ENCODE data around the gene TGFB2.
A peak's percentile ranks its signal among the peaks of the same experiment; 100 is the strongest.

The TGFB2 gene

GRCh38 chr1:218357211-218357892 is 12.2 kb downstream of the TGFB2 start:
- no peaks in the 10 kb centered on the region for H3K36me3 ChIP-seq (replicated peaks)
- no peak overlapping the region for H3K4me3 ChIP-seq
- H3K27me3 ChIP-seq (ENCODE audit: low read depth), result no peaks in the 10 kb centered on the region
- in situ Hi-C loops (cut with MboI; ENCODE audit: low sequenced_read_pairs), result no loop called here
- DNase-seq (ENCODE audit: low spot score in 2 of 2), result no peak
- H3K9me3 ChIP-seq, result no peaks in the 10 kb centered on the region
- H3K4me1 ChIP-seq, result no peaks in the 10 kb centered on the region

DNA sequence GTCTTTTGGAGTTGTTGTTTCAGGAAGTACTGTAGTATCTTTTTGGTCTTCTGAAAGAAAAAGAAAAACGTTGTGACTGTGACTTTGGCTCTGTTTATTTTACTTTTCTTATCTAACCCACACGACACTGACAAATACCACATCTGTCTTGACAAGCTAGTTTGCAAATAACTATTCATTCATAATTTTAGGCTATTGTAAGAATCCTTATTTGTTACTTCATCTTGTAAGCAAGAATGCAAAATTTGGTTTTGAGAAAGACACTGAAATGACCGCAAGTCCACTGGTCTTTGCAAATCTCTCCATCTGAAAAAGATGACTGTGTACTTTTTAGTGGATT is 12.7 kb downstream of the TGFB2 start:
- no peak for DNase-seq (ENCODE audit: low spot score in 2 of 2)
- Histone ChIP-seq H3K4me1 (no peaks in the 10 kb centered on the region), H3K27me3 (ENCODE audit: low read depth) (no peaks in the 10 kb centered on the region), H3K4me3 (no peak overlapping the region), H3K9me3 (no peaks in the 10 kb centered on the region), H3K36me3 (replicated peaks) (no peaks in the 10 kb centered on the region)
- in situ Hi-C loops (cut with MboI; ENCODE audit: low sequenced_read_pairs), result no loop called here

DNA sequence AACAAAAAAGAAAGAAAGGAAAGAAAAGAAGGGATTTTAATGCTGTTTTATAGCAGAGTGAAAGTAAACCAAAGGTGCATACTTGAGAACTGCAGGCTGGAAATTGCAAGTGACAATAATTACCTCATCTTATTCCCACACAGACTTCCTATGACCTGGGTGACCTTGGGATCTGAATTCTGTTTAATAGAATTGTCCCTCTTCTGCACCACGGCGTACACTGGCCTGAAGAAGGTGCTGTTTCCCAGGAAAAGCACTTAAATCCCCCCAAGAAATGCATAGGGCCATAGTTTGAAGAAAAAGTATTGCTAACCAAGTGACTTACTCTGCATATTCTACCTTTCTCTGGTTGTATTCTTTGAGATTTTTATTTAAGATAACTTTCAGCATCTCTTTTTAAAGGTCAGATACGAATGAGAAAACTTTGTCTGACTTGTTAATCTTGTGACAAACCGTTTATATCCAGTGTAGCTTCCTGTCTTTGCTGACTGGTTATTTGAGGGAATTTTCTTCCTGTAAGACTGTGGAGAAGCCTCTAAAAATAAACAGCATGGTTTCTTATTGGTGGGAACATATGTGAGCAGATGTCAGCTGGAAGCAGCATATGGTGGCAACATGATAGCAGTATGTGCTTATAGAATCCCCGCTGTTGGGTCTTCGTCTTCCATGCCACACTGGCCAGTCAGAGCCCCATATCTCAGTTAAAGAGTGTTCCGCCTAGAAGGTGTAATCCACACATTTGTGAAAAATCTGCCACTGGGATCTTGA is 16.3 kb downstream of the TGFB2 start:
- in situ Hi-C loops (cut with MboI; ENCODE audit: low sequenced_read_pairs), result no loop called here
- Histone ChIP-seq H3K9me3 (no peaks in the 10 kb centered on the region), H3K36me3 (replicated peaks) (no peaks in the 10 kb centered on the region), H3K27me3 (ENCODE audit: low read depth) (no peaks in the 10 kb centered on the region), H3K4me1 (peaks cover 5% of the 10 kb centered on the region; the same call in 1 of the 2 replicates), H3K4me3 (no peak overlapping the region)
- DNase-seq (ENCODE audit: low spot score in 2 of 2), result peak; percentile 42 to 44

GRCh38 chr1:218362418-218363076 is 17.4 kb downstream of the TGFB2 start:
- Histone ChIP-seq H3K4me3 (no peak overlapping the region), H3K36me3 (replicated peaks) (no peaks in the 10 kb centered on the region), H3K9me3 (no peaks in the 10 kb centered on the region), H3K27me3 (ENCODE audit: low read depth) (no peaks in the 10 kb centered on the region), H3K4me1 (peaks cover 5% of the 10 kb centered on the region; the same call in 1 of the 2 replicates)
- in situ Hi-C loops (cut with MboI; ENCODE audit: low sequenced_read_pairs), result no loop called here
- no peak for DNase-seq (ENCODE audit: low spot score in 2 of 2)

DNA sequence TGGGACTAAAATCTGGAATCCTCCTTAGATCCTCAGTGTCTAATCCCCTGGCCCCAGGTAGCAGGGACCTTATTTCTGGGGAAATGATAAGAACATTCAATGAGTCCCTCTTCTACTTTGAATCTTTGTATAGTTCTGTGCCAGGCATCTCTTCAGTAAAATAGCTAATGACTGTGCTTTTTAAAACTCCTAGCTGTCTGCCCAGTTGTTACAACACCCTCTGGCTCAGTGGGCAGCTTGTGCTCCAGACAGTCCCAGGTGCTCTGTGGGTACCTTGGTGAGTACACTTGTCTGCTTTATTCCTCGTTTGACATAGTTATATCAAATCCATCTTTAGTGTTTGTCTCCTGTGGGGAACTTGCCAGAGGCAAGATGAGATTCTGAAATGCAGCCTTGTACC is 18.0 kb downstream of the TGFB2 start:
- Histone ChIP-seq H3K36me3 (replicated peaks) (no peaks in the 10 kb centered on the region), H3K9me3 (no peaks in the 10 kb centered on the region), H3K4me3 (no peak overlapping the region), H3K4me1 (peaks cover 5% of the 10 kb centered on the region; the same call in 1 of the 2 replicates), H3K27me3 (ENCODE audit: low read depth) (no peaks in the 10 kb centered on the region)
- in situ Hi-C loops (cut with MboI; ENCODE audit: low sequenced_read_pairs), result no loop called here
- DNase-seq (ENCODE audit: low spot score in 2 of 2), result no peak

DNA sequence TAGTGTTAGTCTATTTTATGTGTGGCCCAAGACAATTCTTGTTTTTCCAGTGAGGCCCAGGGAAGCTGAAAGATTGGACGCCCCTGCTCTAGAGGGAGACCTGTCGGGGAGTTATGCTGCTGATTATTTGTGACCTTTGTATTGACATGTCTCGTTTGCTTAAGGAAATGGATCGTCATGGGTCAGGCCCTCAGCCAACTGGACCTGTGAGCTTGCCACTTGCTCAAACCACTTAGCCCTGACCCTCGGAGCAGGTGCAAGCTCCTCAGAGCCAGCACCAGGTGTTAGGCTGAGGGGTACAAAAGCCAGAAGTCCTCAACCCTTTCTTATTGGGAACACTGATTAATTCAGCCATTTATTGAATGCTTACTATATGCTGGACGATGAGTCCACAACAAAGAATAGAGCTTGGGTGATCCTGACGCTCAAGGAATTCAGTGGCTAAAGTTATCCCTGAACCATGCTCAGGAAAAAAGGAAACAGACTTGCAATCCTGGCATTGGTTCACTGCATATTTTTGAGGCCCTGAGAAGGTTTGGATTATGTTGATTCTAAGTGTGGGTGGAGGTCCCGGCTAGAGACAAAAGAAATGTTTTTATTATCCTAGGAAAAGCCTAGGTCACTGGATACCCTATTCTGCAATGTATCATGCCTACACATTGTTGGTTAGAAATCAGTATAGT is 19.0 kb downstream of the TGFB2 start:
- no peak for DNase-seq (ENCODE audit: low spot score in 2 of 2)
- no peaks in the 10 kb centered on the region for H3K27me3 ChIP-seq (ENCODE audit: low read depth)
- no peaks in the 10 kb centered on the region for H3K36me3 ChIP-seq (replicated peaks)
- no peak overlapping the region for H3K4me3 ChIP-seq
- H3K9me3 ChIP-seq, result no peaks in the 10 kb centered on the region
- peaks cover 5% of the 10 kb centered on the region; the same call in 1 of the 2 replicates for H3K4me1 ChIP-seq
- in situ Hi-C loops (cut with MboI; ENCODE audit: low sequenced_read_pairs), result no loop called here

DNA sequence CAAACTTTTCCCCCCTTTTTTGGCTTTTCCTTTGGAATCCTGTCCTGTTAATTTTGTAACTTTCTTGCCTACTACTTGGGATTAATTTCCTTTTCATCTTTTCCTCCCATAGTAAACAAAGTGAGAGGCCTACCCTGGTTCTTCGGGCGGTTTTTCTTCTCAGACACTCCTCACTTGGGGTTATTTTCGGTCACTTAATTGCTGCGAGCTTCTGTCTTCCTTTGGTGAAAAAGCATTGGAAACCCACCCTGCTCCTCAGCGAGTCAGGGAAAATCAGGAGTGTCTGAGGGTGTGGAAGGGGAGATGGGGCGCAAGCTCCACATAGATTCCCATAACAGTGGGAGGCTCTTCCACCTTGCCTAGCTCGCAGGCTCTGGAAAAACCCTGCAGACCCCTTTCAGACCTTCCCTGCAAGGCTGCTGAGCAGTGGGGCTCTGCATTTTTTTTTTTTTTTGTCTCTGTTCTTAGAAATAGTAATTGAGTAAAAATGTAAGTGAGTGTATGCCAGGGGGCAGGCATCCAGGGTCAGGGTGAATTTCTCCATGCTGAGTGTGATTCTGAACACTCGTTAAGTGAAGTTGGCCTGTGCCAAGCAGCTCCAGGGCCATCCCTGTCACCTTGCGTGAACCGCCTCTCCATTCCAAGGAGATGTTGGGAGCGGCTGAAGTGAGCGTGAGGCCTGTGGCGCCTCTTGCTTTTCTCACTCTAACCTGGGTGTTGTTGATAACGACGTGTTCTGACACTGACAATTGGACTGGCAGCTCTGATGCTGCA is 20.3 kb downstream of the TGFB2 start:
- no peak overlapping the region for H3K4me3 ChIP-seq
- H3K36me3 ChIP-seq (replicated peaks), result no peaks in the 10 kb centered on the region
- in situ Hi-C loops (cut with MboI; ENCODE audit: low sequenced_read_pairs), result no loop called here
- H3K4me1 ChIP-seq, result peaks cover 13% of the 10 kb centered on the region
- no peaks in the 10 kb centered on the region for H3K27me3 ChIP-seq (ENCODE audit: low read depth)
- no peak for DNase-seq (ENCODE audit: low spot score in 2 of 2)
- no peaks in the 10 kb centered on the region for H3K9me3 ChIP-seq

DNA sequence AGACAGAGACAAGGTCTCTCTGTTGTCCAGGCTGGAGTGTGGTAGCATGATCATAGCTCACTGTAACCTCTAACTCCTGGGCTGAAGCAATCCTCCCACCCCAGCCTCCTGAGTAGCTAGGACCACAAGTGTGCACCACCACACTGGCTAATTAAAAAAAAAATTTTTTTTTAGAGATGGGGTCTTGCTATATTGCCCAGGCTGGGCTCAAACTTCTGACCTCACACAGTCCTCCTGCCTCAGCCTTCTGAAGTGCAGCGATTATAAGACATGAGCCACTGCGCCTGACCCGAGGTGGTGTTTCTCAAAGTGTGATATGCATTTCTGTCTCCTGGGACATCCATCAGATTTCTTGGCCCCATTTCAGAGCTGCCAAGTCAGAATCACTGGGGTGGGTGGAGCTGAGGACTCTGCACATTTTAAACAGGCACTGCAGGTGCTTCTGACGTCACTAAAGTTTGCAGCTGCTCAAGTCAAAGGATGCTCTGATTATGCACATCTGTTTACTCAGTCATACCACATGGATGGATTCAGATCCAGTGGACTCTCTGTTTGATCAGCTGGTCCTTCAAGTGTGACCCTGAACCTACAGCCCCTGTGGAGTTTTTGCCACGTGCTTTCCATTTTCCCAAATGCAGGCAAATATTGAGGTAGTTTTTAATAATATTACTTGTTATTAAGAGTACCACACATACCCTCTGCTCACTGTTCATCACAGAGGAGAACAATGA is 21.4 kb downstream of the TGFB2 start:
- Histone ChIP-seq H3K4me1 (peaks cover 19% of the 10 kb centered on the region), H3K4me3 (no peak overlapping the region), H3K27me3 (ENCODE audit: low read depth) (no peaks in the 10 kb centered on the region), H3K9me3 (no peaks in the 10 kb centered on the region), H3K36me3 (replicated peaks) (no peaks in the 10 kb centered on the region)
- in situ Hi-C loops (cut with MboI; ENCODE audit: low sequenced_read_pairs), result no loop called here
- DNase-seq (ENCODE audit: low spot score in 2 of 2), result no peak

DNA sequence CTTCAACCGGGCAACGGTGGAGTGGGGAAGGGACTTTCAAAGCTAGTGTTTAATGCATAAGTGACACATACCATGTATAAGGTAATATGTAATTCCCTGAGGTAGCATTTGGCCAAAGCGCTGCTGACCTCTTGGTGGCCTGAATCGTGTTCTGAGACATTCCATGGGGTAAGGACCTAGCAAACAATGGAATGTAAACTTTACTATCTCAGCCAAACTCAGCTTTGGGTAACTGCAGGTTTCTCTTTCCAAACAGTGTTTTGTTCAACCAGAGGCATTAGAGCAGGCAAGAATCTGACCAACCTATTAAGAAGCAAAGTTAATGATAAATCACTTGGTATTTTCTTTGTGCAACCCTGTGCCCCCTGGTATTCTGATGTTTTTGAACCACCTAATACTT is 22.0 kb downstream of the TGFB2 start:
- no peaks in the 10 kb centered on the region for H3K9me3 ChIP-seq
- H3K4me3 ChIP-seq, result no peak overlapping the region
- in situ Hi-C loops (cut with MboI; ENCODE audit: low sequenced_read_pairs), result no loop called here
- no peaks in the 10 kb centered on the region for H3K27me3 ChIP-seq (ENCODE audit: low read depth)
- no peaks in the 10 kb centered on the region for H3K36me3 ChIP-seq (replicated peaks)
- DNase-seq (ENCODE audit: low spot score in 2 of 2), result no peak
- H3K4me1 ChIP-seq, result peaks cover 19% of the 10 kb centered on the region

- Histone ChIP-seq H3K27me3 (ENCODE audit: low read depth) (no peaks in the 10 kb centered on the region), H3K36me3 (replicated peaks) (no peaks in the 10 kb centered on the region), H3K4me3 (no peak overlapping the region), H3K9me3 (no peaks in the 10 kb centered on the region), H3K4me1 (peaks cover 19% of the 10 kb centered on the region)
- in situ Hi-C loops (cut with MboI; ENCODE audit: low sequenced_read_pairs), result no loop called here
- no peak for DNase-seq (ENCODE audit: low spot score in 2 of 2)
Observed at GRCh38 chr1:218368686-218369085, 23.6 kb downstream of the TGFB2 start.

DNA sequence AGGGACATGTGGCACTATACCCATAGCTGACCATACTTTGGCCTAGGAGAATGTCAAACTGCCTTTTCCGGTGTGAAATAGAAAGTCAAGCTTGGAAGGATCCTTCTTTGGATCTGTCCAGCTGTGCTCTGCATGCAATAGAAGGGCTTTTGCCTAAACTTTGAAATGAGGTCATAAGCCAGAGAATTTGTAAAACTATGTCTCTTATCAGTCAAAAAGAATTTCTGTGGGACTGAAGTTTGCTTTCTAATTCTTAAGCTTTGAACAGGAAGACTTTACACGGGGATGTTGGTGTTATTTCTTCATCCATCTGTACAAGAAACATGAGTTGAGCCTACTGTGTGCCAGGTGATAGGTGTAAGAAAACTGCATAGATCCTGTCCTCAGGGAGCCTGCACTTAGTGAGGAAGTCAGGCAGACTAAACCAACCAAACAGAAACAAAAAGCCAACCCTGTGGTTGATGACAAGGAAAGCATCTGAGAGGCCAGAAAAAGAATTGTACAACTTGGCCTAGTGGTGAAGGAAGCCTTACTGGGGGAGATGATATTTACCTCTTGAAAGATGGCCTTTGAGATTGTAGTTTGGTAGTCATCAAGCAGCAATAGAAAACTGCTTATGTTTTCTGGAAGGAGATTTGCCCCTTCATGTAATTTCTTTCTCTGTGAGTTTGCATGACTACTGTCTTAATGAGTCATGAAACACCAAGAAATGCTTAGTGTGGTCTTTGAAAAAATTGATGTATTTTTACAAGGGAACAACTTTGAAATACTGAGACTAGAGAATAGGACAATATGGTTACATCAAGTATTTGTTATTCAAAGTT is 24.8 kb downstream of the TGFB2 start:
- Histone ChIP-seq H3K27me3 (ENCODE audit: low read depth) (no peaks in the 10 kb centered on the region), H3K4me1 (peaks cover 23% of the 10 kb centered on the region), H3K4me3 (no peak overlapping the region), H3K9me3 (no peaks in the 10 kb centered on the region), H3K36me3 (replicated peaks) (no peaks in the 10 kb centered on the region)
- peak in 1 of 2 experiments; percentile 55 for DNase-seq (ENCODE audit: low spot score in 2 of 2)
- in situ Hi-C loops (cut with MboI; ENCODE audit: low sequenced_read_pairs), result no loop called here

GRCh38 chr1:218371927-218372672 is 27.0 kb downstream of the TGFB2 start:
- Histone ChIP-seq H3K4me3 (no peak overlapping the region), H3K27me3 (ENCODE audit: low read depth) (no peaks in the 10 kb centered on the region), H3K4me1 (peaks cover 27% of the 10 kb centered on the region), H3K9me3 (no peaks in the 10 kb centered on the region), H3K36me3 (replicated peaks) (no peaks in the 10 kb centered on the region)
- in situ Hi-C loops (cut with MboI; ENCODE audit: low sequenced_read_pairs), result no loop called here
- DNase-seq (ENCODE audit: low spot score in 2 of 2), result no peak

All from HAP-1 (cell line).